Measurements from ENCODE around the gene GALNT15. TPM values are rescaled to one million over a fixed set of nuclear protein-coding genes. Genes with fewer than 3 reads are reported as not detected.

GALNT15 gene
- total RNA-seq, 1 donor: under 0.01 TPM

GRCh38 chr3:16186086-16186485 is 11.6 kb downstream of the GALNT15 start:
- no peak for DNase-seq (ENCODE audit: low read depth in 2 of 3, low spot score in 2 of 3)

GRCh38 chr3:16186565-16186964 is 12.1 kb downstream of the GALNT15 start:
- DNase-seq (ENCODE audit: low read depth in 2 of 3, low spot score in 2 of 3): no peak

DNA sequence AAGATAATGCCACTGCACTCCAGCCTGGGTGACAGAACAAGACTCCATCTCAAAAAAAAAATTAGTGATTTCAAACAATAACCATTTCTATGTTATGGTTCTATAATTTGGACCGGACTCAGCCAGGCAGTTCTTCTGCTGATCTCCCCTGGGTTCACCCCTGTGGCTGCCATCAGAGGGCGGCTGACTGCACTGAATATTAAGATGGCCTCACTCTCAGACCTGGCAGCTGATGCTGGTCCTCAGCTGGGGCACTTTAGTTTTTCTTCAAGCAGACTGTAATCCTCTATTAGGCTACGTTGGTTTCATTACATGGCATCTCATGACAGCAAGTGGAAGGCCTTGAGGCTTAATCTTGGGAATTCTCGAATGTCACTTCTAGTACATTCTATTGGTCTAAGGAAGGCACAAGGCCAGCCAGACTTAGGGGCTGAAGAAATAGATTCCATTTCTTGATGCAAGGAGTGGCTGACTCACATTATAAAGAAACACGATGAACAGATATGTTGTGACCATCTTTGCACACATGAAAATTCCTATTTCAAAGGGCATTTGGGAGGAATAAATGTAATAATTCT is 12.8 kb downstream of the GALNT15 start:
- no peak for DNase-seq (ENCODE audit: low read depth in 2 of 3, low spot score in 2 of 3)

DNA sequence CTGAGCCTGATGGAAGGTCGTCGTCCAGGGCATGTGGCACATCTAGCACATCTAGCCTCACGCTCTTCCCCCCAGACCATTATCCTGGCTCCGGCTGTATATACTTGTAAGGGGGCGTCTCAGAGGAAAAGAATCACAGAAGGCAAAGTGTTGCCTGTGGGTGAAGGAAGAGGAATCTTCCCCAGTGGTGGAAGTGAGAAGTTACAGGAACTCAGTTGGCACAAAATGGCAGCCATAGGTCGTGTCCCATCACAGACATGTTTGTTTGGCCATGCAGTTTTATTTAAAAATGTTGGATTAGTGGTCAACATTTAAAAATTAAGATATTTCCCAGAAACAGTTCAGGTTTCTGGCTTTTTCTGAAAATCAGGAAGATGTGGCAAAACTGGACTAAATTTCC is 13.6 kb downstream of the GALNT15 start:
- no peak for DNase-seq (ENCODE audit: low read depth in 2 of 3, low spot score in 2 of 3)

DNA sequence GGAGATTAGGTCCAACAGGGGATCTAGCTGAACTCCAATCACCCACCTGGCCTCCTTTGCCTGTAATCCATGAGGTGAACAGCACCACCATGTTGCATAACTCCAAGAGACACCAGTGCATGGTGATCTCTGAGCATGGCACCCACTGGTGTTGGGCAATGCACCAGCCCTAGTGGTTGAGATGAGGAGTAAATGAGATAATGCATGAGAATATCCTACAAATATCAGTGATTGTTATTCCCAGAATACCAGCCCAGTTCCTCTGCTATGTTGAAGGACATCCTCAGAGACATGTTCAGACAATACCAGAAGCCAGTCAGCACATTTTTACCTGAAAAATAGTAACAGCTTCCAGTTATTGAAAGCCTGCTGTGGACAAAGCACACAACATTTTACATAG is 14.7 kb downstream of the GALNT15 start:
- DNase-seq (ENCODE audit: low read depth in 2 of 3, low spot score in 2 of 3): no peak

GRCh38 chr3:16190704-16191103 is 16.2 kb downstream of the GALNT15 start:
- no peak for DNase-seq (ENCODE audit: low read depth in 2 of 3, low spot score in 2 of 3)

- no peak for DNase-seq (ENCODE audit: low read depth in 2 of 3, low spot score in 2 of 3)
These were observed 17.1 kb downstream of the GALNT15 start for GRCh38 chr3:16191591-16191990.

DNA sequence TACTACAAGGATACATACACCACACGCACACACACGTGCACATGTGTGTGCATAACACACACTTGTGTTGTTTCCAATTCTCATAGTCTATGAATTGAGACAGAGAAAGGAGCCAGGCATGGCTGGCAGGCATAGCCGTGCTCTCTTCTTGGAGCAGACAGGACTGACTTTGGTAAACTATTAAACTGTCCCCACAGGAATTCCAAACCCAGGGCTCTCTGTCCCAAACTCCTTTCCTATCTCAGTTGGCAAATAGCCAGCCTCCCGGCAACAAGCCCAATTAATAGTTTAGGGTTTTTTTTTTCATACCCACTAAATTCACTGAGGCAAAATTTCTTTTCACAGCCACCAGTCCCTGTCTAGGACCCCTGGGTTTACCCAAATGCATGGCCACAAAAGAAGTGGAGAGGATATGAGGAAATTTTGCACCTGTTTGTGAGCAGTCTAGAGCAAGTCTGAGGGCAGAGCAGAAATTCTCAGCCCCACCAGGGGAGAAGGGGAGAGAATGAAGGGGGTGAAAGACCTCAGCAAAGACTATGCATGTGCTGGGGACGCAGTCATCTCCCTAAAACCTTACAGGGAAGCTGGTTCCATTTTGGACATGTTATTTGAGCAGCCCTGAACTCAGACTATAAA is 17.8 kb downstream of the GALNT15 start:
- DNase-seq (ENCODE audit: low read depth in 2 of 3, low spot score in 2 of 3): no peak

- DNase-seq (ENCODE audit: low read depth in 2 of 3, low spot score in 2 of 3): no peak
These were observed 23.9 kb downstream of the GALNT15 start for GRCh38 chr3:16198427-16198826.

DNA sequence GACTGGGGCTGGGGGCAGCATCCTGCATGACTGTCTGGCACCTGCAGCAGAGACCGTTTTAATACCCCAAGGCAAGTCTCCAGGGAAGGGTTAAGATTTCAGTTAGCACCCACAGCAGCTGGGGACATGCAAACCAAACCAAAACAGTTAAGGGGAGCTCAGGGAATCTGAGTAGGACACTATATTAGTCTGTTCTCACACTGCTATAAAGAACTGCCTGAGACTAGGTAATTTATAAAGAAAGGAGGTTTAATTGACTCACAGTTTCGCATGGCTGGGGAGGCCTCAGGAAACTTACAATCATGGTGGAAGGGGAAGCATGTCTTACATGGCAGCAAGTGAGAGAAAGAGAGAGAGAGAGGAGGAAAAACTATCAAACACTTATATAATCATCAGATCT is 25.3 kb downstream of the GALNT15 start:
- DNase-seq (ENCODE audit: low read depth in 2 of 3, low spot score in 2 of 3): no peak

DNA sequence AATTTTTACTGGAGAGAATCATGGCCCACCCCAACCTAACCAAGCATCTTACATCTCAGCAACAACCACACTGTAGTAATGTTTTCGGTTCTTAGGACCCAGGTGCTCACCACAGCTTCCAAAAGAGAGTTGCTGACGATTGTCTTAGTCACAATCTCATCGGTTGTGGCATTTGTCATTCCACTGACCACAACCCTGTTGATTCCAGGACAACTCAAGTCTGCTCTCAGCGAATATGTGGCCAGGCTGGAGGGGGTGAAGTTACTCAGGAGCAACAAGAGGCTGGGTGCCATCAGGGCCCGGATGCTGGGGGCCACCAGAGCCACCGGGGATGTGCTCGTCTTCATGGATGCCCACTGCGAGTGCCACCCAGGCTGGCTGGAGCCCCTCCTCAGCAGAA is 25.9 kb downstream of the GALNT15 start:
- no peak for DNase-seq (ENCODE audit: low read depth in 2 of 3, low spot score in 2 of 3)

- no peak for DNase-seq (ENCODE audit: low read depth in 2 of 3, low spot score in 2 of 3)
These were observed 28.6 kb downstream of the GALNT15 start for GRCh38 chr3:16203031-16203430.

GRCh38 chr3:16203671-16204629 is 29.5 kb downstream of the GALNT15 start:
- no peak for DNase-seq (ENCODE audit: low read depth in 2 of 3, low spot score in 2 of 3)

DNA sequence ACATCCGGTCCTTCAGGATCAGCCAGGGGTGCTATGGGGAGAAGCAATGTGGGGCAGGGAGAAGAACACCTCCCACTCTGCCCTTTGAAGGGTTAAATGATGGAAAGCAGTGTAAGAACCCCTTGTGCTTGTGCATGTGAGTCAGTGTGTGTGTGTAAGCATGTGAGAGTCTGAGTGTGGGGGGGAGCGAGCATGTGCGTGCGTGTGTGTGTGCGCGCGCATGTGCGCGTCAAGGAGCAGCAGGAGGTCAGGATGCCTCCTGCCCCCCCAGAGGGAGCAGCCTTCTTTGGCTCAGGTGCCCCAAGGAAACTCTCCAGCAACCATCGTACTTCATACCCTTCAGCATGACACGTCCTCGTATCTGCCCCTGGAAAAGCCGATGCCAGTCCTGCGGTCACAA is 30.3 kb downstream of the GALNT15 start:
- DNase-seq (ENCODE audit: low read depth in 2 of 3, low spot score in 2 of 3): no peak

DNA sequence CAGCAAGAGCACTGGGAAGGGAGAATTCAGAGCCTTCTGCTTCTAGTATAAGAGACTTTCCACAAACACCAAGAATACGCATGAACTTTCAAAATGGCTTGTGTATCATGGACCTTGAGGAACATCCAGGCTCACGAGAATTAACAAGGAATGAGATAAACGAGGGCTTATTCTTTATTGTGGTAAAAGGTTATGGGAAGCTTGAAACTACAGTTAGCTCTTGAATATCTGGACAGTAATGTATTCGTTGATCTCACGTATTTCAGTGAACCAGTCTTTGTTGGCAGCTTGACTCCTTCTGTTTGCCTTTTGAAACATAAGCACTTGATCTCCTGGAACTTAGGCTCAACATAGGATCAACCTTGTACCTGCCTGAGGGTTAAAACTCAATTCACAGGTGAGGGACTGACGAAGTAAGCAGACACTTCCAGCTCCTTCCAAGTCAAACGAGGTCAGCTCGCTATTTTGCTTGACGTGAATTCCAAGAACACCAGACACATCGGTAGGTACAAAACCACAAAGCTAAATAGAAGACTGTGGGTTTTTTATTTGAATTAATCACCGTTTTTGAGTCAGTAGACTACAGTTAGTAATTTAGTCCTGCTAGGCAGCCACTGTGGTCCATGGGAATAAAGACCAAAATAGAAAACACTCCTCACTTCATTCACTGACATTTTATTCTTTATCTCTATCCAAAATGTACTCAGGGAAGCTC is 30.8 kb downstream of the GALNT15 start:
- DNase-seq (ENCODE audit: low read depth in 2 of 3, low spot score in 2 of 3): no peak

GRCh38 chr3:16207031-16207430 is 32.6 kb downstream of the GALNT15 start:
- DNase-seq (ENCODE audit: low read depth in 2 of 3, low spot score in 2 of 3): no peak

DNA sequence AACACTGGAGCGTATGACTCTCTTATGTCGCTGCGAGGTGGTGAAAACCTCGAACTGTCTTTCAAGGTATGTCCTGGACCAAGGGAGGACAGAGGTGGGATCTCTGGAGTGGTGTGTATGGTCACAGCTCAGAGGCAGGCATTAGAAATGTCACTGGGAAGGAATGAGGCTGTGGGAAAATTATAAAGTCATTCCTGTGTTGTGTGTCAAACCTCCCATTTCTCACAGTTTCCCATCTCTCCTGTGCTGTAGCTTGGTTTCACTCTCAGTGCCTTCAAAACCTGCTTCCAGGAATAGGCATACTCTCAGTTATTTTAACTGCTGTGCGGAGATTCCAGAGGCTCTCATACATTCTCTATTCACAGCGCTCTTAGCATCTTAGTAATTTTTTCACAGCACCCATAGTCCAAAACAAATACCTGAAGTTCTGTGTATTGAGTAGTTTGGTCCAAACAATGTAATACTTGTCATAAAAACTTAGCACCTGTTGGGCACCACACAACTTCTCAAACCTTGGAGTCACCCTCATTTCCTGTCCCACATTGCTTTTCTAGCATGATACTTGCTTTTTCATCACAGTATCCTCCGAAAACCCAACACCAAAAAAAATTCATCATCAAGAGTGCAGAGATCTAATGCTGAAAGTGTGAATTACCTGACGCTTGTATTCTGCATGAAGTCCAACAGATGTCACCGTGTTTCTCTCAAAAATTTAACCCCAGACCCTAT is 36.9 kb downstream of the GALNT15 start:
- peak in 1 of 3 donors; percentile 5 for DNase-seq (ENCODE audit: low read depth in 2 of 3, low spot score in 2 of 3)

GRCh38 chr3:16214366-16214765 is 39.9 kb downstream of the GALNT15 start:
- no peak for DNase-seq (ENCODE audit: low read depth in 2 of 3, low spot score in 2 of 3)

GRCh38 chr3:16216373-16216935 is 42.0 kb downstream of the GALNT15 start:
- DNase-seq (ENCODE audit: low read depth in 2 of 3, low spot score in 2 of 3): no peak

GRCh38 chr3:16219777-16220176 is 45.3 kb downstream of the GALNT15 start:
- no peak for DNase-seq (ENCODE audit: low read depth in 2 of 3, low spot score in 2 of 3)
